Measurements from ENCODE around the gene NCOA4. TPM values are rescaled to one million over a fixed set of nuclear protein-coding genes. Genes with fewer than 3 reads are reported as not detected.

The NCOA4 gene
- total RNA-seq = 259 and 263 TPM in 2 replicates

DNA sequence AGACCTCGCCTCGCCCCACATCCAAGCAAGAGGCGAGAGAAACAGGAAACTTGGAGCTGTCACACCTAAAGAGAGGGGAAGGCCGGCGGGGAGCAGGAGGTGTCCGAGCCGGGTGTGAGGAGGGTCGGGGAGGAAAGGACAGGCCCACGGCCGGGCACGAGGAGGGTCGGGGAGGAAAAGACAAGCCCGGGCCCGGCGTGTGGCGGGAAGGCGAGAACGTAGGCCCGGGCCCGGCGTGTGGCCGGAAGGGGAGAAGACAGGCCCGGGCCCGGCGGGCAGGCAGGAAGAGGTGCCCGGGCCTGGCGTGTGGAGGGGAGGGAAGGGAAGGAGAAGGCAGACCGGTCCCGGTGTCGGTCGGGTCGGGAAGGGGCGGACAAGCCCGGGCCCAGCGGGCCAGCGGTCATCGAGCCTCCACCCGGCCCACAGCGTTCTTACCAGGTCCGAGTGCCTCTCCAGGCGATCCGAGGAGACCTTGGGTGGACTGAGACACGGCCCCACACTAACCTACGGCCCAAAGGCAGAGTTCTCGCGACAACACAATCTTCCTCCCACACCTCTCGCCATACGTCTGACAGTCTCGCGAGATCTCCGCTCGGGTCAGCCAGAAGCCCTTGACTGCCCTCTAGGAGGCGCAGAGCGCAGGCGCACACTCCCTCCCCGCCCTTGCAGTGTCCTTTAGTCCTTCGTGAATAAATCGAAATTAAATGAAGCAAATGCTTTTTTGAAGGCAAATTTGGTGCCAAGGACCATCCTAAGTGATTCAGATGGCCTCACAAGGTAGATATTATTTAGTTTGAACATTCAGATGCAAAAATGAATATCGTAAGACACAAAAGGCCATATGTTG lies at the start of gene NCOA4:
TSS of gene NCOA4 (minus strand) at position 533 of the 847 bp plus-strand sequence. CDS start 13,943 bp downstream, outside the sequence.

GRCh38 chr10:46046261-46046660 lies 15.8 kb upstream of the NCOA4 start, which contains the start of gene MSMB:
Gene MSMB, minus strand, starts transcription at chr10:46046269. Its CDS starts 32 bp downstream, at chr10:46046237.

GRCh38 chr10:45972106-45972812 lies 58.2 kb downstream of the NCOA4 start, which contains the start of gene TIMM23:
Gene TIMM23, plus strand, starts transcription at chr10:45972489. Its CDS starts 136 bp downstream, at chr10:45972625.

Small RNAs within 50 kb of the gene (small RNA-seq; reads per million reads assigned to genes)
- not detected for gene SNORA74C-1

Other genes with a start within 250 kb of the NCOA4 start
- gene AGAP4, start 183.1 kb downstream of the NCOA4 start, total RNA-seq = 4.2 and 9.2 TPM in 2 replicates
- 65.7 and 82.0 TPM in 2 replicates for gene TIMM23, start 58.1 kb downstream of the NCOA4 start, total RNA-seq
- not detected in 2 replicates for gene MSMB, start 15.6 kb upstream of the NCOA4 start, total RNA-seq

All from vein endothelial cell (primary cell).